Measurements from ENCODE around the gene PLEKHA1.

PLEKHA1 gene

DNA sequence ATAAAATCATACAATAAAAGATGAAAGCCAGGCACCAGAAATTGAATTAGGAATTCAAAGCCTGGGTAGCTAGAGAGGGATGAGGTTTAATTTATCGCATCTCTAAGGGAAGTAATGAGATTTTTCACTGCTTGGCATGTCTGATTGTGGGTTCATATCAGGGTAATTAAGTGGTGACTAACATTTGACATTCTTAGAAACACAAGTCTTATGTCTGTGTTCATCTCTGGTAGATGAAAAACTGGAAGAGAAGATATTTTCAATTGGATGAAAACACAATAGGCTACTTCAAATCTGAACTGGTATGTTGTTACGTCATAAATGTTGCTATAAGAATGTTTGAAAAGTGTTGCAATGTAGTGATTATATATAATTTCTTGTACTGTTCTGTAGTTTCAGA, 43.2 kb downstream of the PLEKHA1 start:
- Histone ChIP-seq H3K9ac (ENCODE audit: low read depth, low read length) (no peak overlapping the region), H3K4me1 (ENCODE audit: control insufficient read depth, insufficient read depth, low read length) (no peaks in the 10 kb centered on the region), H3K36me3 (ENCODE audit: control insufficient read depth, insufficient read depth, low read length) (no peaks in the 10 kb centered on the region), H3K27me3 (ENCODE audit: control insufficient read depth, insufficient read depth, low read length) (no peaks in the 10 kb centered on the region), H3K9me3 (ENCODE audit: control insufficient read depth, insufficient read depth, low read length) (no peaks in the 10 kb centered on the region), H3K4me3 (ENCODE audit: low read depth, low read length) (no peak overlapping the region)

DNA sequence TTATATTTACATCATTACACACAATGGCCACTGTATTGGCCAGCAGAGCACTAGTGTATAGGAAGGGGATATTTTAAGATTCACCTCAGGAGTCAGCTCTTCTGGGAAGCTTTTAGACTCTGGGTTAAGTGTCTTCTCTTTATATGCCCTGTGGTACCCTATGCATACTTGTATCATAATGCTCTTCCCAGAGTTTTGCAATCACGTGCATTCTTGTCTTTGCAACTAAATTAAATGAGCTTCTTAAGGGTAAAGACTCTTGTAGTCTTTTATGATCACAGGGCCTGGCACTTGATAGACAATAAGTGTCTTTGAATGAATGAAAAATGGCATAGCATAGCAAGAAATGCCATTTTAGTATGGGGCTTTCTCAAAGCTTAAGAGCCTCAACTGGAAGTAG, 44.5 kb downstream of the PLEKHA1 start:
- Histone ChIP-seq H3K9me3 (ENCODE audit: control insufficient read depth, insufficient read depth, low read length) (no peaks in the 10 kb centered on the region), H3K4me3 (ENCODE audit: low read depth, low read length) (no peak overlapping the region), H3K27me3 (ENCODE audit: control insufficient read depth, insufficient read depth, low read length) (no peaks in the 10 kb centered on the region), H3K36me3 (ENCODE audit: control insufficient read depth, insufficient read depth, low read length) (no peaks in the 10 kb centered on the region), H3K9ac (ENCODE audit: low read depth, low read length) (no peak overlapping the region), H3K4me1 (ENCODE audit: control insufficient read depth, insufficient read depth, low read length) (no peaks in the 10 kb centered on the region)

DNA sequence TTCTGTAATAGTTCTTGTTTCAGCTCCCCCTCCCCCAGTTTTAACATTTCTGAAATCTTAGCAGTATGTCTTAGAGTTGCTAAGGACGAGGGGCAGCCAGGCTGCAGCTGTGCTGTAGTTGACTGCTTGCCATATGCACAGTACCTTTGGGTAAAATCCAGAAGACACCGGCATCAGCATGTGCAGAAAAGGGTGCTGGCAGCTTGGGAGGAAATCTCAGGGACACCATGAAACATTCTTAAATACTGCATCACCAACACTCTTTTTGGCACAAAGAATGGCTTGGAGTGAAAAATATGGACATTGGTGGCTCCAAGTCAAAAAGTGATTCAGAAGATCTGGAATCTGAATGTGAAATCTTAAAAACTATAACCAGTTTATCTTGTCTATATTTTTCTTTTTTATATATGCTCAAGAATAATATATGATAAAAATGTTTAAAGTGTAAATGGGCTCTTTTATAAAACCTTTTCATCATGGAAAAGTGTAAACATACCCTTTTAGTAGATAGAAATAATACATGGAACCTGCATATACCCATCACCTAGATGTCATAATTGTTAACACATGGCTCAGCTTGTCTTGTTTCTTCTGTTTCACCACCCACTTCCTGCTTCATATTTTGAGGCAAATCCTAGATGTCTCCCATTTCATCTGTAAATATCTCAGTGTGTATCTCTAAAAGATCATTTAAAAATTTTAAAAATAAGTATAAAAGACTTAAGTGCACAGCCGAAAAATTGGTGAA, 45.5 kb downstream of the PLEKHA1 start:
- Histone ChIP-seq H3K4me3 (ENCODE audit: low read depth, low read length) (no peak overlapping the region), H3K9ac (ENCODE audit: low read depth, low read length) (no peak overlapping the region)

DNA sequence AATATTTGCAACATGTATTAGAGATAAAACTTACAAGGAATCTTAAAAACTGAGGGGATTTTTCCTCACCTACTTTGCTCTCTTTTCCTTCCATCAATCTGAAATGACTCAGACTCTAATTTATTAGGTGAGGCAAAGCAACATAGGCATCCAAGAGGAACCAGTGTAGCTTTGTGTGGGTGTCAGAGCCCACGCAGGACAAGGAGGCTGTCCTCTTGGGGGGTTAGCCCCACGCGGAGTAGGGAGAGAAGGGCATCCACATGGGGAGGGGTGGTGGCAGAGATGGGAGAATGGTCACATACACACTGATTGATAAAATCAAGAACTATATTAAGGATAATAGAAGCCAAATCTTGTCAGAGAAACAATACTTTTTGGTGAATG, 46.1 kb downstream of the PLEKHA1 start:
- no peaks in the 10 kb centered on the region for H3K27me3 ChIP-seq (ENCODE audit: control insufficient read depth, insufficient read depth, low read length)
- no peaks in the 10 kb centered on the region for H3K36me3 ChIP-seq (ENCODE audit: control insufficient read depth, insufficient read depth, low read length)
- H3K4me3 ChIP-seq (ENCODE audit: low read depth, low read length) = no peak overlapping the region
- H3K9me3 ChIP-seq (ENCODE audit: control insufficient read depth, insufficient read depth, low read length) = no peaks in the 10 kb centered on the region
- no peak overlapping the region for H3K9ac ChIP-seq (ENCODE audit: low read depth, low read length)
- H3K4me1 ChIP-seq (ENCODE audit: control insufficient read depth, insufficient read depth, low read length) = no peaks in the 10 kb centered on the region

More for the DNA sequence above, 45.5 kb downstream of the PLEKHA1 start:
- H3K9me3 ChIP-seq (ENCODE audit: control insufficient read depth, insufficient read depth, low read length) = no peaks in the 10 kb centered on the region
- no peaks in the 10 kb centered on the region for H3K36me3 ChIP-seq (ENCODE audit: control insufficient read depth, insufficient read depth, low read length)
- no peaks in the 10 kb centered on the region for H3K27me3 ChIP-seq (ENCODE audit: control insufficient read depth, insufficient read depth, low read length)
- H3K4me1 ChIP-seq (ENCODE audit: control insufficient read depth, insufficient read depth, low read length) = no peaks in the 10 kb centered on the region

DNA sequence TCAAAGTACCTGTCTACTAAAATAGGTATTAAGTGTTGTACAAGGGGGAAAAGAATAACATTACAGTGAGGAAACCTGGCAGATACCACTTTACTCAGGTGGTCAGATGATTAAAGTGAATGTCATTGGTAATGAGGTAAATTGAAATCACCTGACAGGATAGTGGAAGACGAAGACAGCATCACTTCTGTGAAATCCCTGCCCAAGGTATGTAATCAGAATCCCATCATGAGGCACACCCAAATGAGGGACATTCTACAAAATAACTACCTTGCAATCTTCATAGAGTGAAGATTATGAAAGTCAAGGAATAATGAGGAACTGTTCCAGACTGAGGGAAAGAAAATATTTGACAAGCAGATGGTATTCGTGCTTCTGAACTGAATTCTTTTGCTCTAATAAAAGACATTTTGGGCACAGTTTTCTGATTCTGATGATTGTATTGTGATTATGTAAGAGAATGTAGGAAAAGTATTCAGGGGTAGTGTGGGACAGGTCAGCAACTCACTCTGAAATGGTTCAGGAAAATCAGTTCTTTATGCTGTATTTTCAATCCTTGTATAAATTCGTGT, 46.6 kb downstream of the PLEKHA1 start:
- no peaks in the 10 kb centered on the region for H3K4me1 ChIP-seq (ENCODE audit: control insufficient read depth, insufficient read depth, low read length)
- no peaks in the 10 kb centered on the region for H3K27me3 ChIP-seq (ENCODE audit: control insufficient read depth, insufficient read depth, low read length)
- no peak overlapping the region for H3K9ac ChIP-seq (ENCODE audit: low read depth, low read length)
- no peaks in the 10 kb centered on the region for H3K9me3 ChIP-seq (ENCODE audit: control insufficient read depth, insufficient read depth, low read length)
- no peaks in the 10 kb centered on the region for H3K36me3 ChIP-seq (ENCODE audit: control insufficient read depth, insufficient read depth, low read length)
- no peak overlapping the region for H3K4me3 ChIP-seq (ENCODE audit: low read depth, low read length)

DNA sequence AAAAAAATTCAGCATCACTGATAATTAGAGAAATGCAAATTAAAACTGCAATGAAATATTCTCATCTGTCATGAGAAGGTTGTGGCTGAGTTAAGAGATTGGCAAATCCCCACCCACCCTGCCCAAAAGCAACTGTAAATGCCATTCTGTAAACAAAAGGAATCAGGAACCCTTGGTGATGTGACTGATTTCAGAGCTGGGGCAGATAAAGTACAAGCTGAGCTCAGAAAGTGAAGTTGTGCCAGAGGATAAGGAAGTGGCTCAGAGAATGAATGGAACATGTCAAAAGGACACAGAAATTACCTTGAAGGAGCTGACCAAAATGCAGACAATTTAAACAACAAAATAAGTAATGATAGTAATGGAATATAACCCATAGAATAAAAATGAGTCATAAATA, 47.2 kb downstream of the PLEKHA1 start:
- Histone ChIP-seq H3K27me3 (ENCODE audit: control insufficient read depth, insufficient read depth, low read length) (no peaks in the 10 kb centered on the region), H3K9me3 (ENCODE audit: control insufficient read depth, insufficient read depth, low read length) (no peaks in the 10 kb centered on the region), H3K9ac (ENCODE audit: low read depth, low read length) (no peak overlapping the region), H3K4me3 (ENCODE audit: low read depth, low read length) (no peak overlapping the region), H3K4me1 (ENCODE audit: control insufficient read depth, insufficient read depth, low read length) (no peaks in the 10 kb centered on the region), H3K36me3 (ENCODE audit: control insufficient read depth, insufficient read depth, low read length) (no peaks in the 10 kb centered on the region)

DNA sequence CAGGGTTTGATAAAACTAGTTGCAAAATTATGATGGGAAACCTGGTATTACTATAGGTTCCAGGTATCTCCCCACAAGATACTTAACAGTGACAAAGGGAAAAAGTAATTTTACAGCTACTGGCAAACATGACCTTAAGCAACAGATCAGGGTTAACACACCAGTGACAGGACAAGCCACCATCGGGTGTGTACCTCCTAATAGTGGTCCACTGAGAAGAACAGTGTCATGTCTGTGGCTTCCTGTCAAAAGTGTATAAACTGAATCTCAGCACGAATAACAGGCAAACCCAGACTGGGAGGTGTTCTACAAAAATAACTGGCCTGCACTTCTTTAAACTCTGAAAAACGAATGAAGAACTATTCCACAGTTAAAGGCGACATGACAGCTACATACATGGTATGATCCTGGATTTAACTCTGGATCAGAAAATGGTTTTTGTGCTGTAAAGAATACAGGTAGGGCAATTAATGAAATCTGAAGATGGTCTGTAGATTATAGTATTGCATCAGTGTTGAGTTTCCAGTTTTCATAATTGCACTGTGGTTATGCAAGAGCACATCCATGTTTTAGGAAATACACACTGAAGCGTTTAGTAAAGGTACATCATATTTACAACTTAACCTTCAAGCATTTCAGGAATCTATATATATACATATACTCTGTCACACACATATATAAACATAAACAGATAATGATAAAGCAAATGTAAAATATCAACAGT, 47.9 kb downstream of the PLEKHA1 start:
- Histone ChIP-seq H3K27me3 (ENCODE audit: control insufficient read depth, insufficient read depth, low read length) (no peaks in the 10 kb centered on the region), H3K36me3 (ENCODE audit: control insufficient read depth, insufficient read depth, low read length) (no peaks in the 10 kb centered on the region), H3K9me3 (ENCODE audit: control insufficient read depth, insufficient read depth, low read length) (no peaks in the 10 kb centered on the region), H3K4me3 (ENCODE audit: low read depth, low read length) (no peak overlapping the region), H3K4me1 (ENCODE audit: control insufficient read depth, insufficient read depth, low read length) (no peaks in the 10 kb centered on the region), H3K9ac (ENCODE audit: low read depth, low read length) (no peak overlapping the region)

DNA sequence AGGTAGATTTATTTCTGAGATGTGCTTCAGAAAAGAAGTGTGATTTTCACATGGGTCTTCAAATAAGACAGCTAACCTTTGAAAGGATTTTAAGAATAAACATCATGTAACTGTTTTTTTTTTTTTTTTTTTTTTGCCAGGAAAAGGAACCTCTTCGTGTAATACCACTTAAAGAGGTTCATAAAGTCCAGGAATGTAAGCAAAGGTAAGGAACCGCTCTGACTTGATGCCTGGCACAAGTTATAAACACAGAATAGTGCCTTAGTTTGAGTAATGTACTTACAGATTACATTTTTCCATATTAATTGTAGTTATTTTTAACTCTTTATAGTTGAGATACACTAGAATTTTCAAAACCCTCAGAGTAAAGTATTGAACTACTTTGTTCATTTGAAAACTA, 49.6 kb downstream of the PLEKHA1 start:
- H3K9ac ChIP-seq (ENCODE audit: low read depth, low read length) = no peak overlapping the region
- no peaks in the 10 kb centered on the region for H3K27me3 ChIP-seq (ENCODE audit: control insufficient read depth, insufficient read depth, low read length)
- H3K9me3 ChIP-seq (ENCODE audit: control insufficient read depth, insufficient read depth, low read length) = no peaks in the 10 kb centered on the region
- H3K4me1 ChIP-seq (ENCODE audit: control insufficient read depth, insufficient read depth, low read length) = no peaks in the 10 kb centered on the region
- H3K36me3 ChIP-seq (ENCODE audit: control insufficient read depth, insufficient read depth, low read length) = peaks cover 4% of the 10 kb centered on the region
- H3K4me3 ChIP-seq (ENCODE audit: low read depth, low read length) = no peak overlapping the region

DNA sequence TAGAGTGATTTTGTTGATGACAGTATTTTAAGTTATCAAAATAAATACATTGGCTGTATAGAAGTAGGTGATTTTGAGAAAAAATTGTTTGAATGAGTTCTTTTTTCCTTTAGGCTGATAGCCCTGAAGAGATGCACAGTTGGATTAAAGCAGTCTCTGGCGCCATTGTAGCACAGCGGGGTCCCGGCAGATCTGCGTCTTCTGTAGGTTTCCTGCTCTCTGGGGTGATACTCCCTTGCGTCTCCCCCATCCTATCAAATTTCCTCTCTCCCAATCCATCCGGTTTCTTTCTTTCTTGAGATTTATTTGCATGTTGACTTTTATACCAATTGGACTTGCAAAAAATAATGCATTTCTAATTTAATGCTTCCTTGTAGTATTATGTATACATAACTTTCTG, 52.3 kb downstream of the PLEKHA1 start:
- H3K9me3 ChIP-seq (ENCODE audit: control insufficient read depth, insufficient read depth, low read length) = no peaks in the 10 kb centered on the region
- H3K4me3 ChIP-seq (ENCODE audit: low read depth, low read length) = no peak overlapping the region
- H3K27me3 ChIP-seq (ENCODE audit: control insufficient read depth, insufficient read depth, low read length) = no peaks in the 10 kb centered on the region
- H3K4me1 ChIP-seq (ENCODE audit: control insufficient read depth, insufficient read depth, low read length) = no peaks in the 10 kb centered on the region
- H3K9ac ChIP-seq (ENCODE audit: low read depth, low read length) = no peak overlapping the region
- peaks cover 6% of the 10 kb centered on the region for H3K36me3 ChIP-seq (ENCODE audit: control insufficient read depth, insufficient read depth, low read length)

DNA sequence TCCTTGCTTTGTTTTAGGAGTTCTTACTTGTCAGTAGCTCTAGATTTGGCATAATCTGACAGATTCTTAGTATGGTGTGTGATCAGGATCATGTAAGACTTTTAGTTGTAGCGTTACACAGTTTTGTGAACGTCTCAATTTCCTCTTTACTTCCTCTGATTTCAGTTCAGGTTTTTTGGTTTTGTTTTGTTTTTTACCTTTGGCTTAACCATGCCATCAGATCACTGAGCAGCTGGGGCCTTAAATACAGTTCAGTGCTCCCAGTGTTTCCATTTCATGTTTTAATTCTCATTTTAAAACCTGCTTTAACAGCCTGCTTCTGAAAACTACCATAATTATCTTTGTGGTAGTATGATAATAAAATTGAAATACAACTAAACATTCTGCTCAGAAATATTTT, 52.8 kb downstream of the PLEKHA1 start:
- Histone ChIP-seq H3K9me3 (ENCODE audit: control insufficient read depth, insufficient read depth, low read length) (no peaks in the 10 kb centered on the region), H3K4me3 (ENCODE audit: low read depth, low read length) (no peak overlapping the region), H3K27me3 (ENCODE audit: control insufficient read depth, insufficient read depth, low read length) (no peaks in the 10 kb centered on the region), H3K4me1 (ENCODE audit: control insufficient read depth, insufficient read depth, low read length) (no peaks in the 10 kb centered on the region), H3K36me3 (ENCODE audit: control insufficient read depth, insufficient read depth, low read length) (peaks cover 6% of the 10 kb centered on the region), H3K9ac (ENCODE audit: low read depth, low read length) (no peak overlapping the region)

DNA sequence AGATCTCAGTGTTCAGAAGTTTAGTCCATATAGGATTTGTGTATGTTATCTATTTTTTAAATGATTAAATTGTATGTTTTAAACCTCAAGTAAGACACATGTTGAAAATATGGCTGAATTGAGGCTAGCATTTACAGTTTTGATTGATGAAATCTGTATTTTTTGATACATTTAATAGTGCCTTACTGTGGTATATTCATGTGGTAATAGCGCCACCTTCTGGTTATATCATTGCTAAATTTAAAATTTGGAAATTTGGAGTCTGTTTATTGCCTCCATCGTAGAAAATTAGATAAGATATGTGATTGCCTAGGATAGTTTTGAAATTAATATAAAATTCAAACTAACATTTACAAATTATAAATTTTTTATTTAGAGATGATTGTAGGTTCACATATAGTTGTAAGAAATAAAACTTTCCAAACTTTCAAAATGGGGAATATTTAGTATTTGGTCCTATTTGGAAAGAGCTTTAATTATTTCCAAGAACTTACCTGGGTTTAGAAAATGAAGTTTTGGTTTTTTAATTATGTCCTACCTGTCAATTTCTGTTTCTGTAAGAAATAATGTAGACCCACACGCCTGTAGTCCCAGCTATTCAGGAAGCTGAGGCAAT, 60.8 kb downstream of the PLEKHA1 start:
- H3K9me3 ChIP-seq (ENCODE audit: control insufficient read depth, insufficient read depth, low read length) = no peaks in the 10 kb centered on the region
- no peak overlapping the region for H3K4me3 ChIP-seq (ENCODE audit: low read depth, low read length)
- no peak overlapping the region for H3K9ac ChIP-seq (ENCODE audit: low read depth, low read length)
- no peaks in the 10 kb centered on the region for H3K36me3 ChIP-seq (ENCODE audit: control insufficient read depth, insufficient read depth, low read length)
- no peaks in the 10 kb centered on the region for H3K4me1 ChIP-seq (ENCODE audit: control insufficient read depth, insufficient read depth, low read length)
- H3K27me3 ChIP-seq (ENCODE audit: control insufficient read depth, insufficient read depth, low read length) = no peaks in the 10 kb centered on the region

DNA sequence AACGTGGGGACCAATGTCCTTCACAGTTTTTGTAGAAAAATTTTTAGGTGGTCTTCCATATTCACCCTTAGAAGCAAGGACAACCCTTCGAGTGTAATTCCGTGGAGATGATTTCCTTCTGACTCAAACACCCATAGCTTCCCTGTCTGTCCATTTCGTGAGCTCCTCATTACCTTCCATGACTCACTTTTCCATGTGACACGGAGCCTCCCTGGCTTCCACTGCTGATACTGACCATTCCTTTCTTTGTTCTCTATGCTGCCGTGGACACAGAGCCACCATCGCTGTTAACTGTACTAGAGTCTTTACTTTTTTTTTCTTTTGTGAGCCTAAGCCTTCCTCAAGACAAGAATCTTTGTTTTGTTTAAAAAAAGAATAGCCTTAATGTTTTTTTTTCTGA, 67.5 kb downstream of the PLEKHA1 start:
- Histone ChIP-seq H3K9ac (ENCODE audit: low read depth, low read length) (no peak overlapping the region), H3K4me1 (ENCODE audit: control insufficient read depth, insufficient read depth, low read length) (no peaks in the 10 kb centered on the region), H3K27me3 (ENCODE audit: control insufficient read depth, insufficient read depth, low read length) (no peaks in the 10 kb centered on the region), H3K36me3 (ENCODE audit: control insufficient read depth, insufficient read depth, low read length) (no peaks in the 10 kb centered on the region), H3K9me3 (ENCODE audit: control insufficient read depth, insufficient read depth, low read length) (no peaks in the 10 kb centered on the region), H3K4me3 (ENCODE audit: low read depth, low read length) (no peak overlapping the region)

All from iPS-15b (cell line).